Erythroblast (primary cell): ENCODE results near the gene NPM1.

Experiments used
- GATA1 ChIP-seq: IDR thresholded peaks from 2 replicates; pipeline ENCODE4 v1.6.1; 2011; ENCODE audit warnings: low read depth, mild to moderate bottlenecking, control low read depth, low read length, moderate library complexity
- POLR2A ChIP-seq: IDR thresholded peaks from 2 replicates; pipeline ENCODE4 v1.6.1; 2011; ENCODE audit warnings: mild to moderate bottlenecking, low read length

DNA sequence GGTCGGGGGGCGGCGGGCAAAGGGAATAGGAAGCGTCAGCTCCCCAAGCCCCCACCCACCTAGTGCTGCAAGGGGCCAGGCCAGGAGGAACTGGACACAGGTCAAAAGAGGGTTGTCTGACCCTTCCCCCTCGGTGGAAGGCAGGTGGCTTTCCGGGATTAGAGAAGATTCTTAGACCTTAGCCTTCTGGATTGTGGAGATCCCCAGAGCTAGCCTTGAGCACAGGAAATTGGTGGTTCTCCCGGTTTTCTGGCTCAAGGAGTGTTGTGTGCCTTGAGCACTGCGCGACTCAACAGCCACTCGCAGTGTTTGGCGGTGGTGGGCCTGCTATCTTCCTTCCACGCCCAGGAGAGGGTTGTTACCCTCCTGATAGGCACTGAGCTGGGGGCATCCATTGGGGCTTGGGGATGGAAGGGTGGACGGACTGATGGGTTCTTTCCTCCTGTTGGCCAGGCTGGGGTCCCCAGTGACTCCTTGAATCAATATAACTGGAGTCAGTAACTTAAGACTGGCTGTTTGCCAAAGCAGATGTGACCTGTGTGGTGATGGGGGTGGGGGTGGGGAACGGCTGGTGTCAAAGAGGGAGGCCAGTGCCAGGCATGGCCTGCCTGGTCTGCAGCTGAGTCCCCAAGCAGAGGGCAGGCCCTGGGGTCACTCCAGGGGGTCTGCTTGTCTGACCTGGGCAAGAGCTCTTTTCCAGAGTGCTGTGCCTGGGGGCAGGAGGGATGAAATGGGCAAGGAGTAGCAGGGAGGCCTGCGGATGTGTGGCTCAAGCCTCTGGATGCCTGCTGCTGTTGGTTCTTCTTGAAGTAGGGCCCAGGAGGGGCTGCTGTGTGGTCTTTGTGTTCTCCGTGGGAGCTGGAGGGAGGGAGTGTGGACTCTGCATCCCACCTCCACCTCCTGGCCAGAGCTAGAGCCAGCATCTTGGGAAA, 33.9 kb downstream of the NPM1 start:
- TF ChIP-seq POLR2A (no peak), GATA1 (no peak)
